Breast epithelium (tissue), 4 donors: ENCODE measurements around the gene GRK5. TPM values are rescaled to one million over a fixed set of nuclear protein-coding genes. Genes with fewer than 3 reads are reported as not detected.

ENCODE experiments used
- DNase-seq, 2 donors: peaks; one replicate each; pipeline ENCODE4 v3.0.0-alpha.2; 2019; ENCODE audit warnings: low spot score in 2 of 2
- H3K27ac ChIP-seq, 2 donors: fragments of 200-600 bp; sonication (generic) in 1 of 2; one replicate each; pipeline ENCODE4 v1.5.1; 2016 to 2019; ENCODE audit warnings: mild to moderate bottlenecking in 1 of 2
- H3K27me3 ChIP-seq, 2 donors: fragments of 200-600 bp; sonication (generic) in 1 of 2; one replicate each; pipeline versions ENCODE4 v1.5.1 to v1.6.0; 2017 to 2019; ENCODE audit warnings: control low read depth in 1 of 2, mild to moderate bottlenecking in 1 of 2
- H3K36me3 ChIP-seq: fragments of 200-600 bp; one replicate; pipeline ENCODE4 v1.5.1; 2019
- H3K4me1 ChIP-seq, 2 donors: fragments of 200-600 bp; sonication (generic); one replicate each; pipeline ENCODE4 v1.5.1; 2016 to 2019; ENCODE audit warnings: control low read depth in 1 of 2
- H3K4me3 ChIP-seq, 3 donors: fragments of 200-600 bp; sonication (generic); 1 replicate in 2 of 3; 2 replicates in 1 of 3; pipeline ENCODE4 v1.5.1; 2016 to 2019; ENCODE audit warnings: mild to moderate bottlenecking in 3 of 3, moderate library complexity in 2 of 3
- H3K9me3 ChIP-seq, 2 donors: fragments of 200-600 bp; sonication (generic) in 1 of 2; one replicate each; pipeline ENCODE4 v1.5.1; 2016 to 2019; ENCODE audit warnings: control low read depth in 1 of 2
- CTCF ChIP-seq, 3 donors: fragments of 450-650 bp; IDR thresholded peaks; one replicate each; pipeline ENCODE4 v1.5.1; 2016 to 2017; ENCODE audit warnings: antibody characterized with exemption in 3 of 3, mild to moderate bottlenecking in 3 of 3, moderate library complexity in 3 of 3
- POLR2A ChIP-seq: fragments of 450-650 bp; IDR thresholded peaks from one replicate; pipeline ENCODE4 v1.6.1; 2016; ENCODE audit warnings: antibody characterized with exemption, mild to moderate bottlenecking, moderate library complexity
- POLR2AphosphoS5 ChIP-seq, 3 donors: sonication (generic); formaldehyde crosslinking; IDR thresholded peaks; one replicate each; pipeline ENCODE4 v1.6.1; 2017; ENCODE audit warnings: antibody characterized with exemption in 3 of 3
- intact Hi-C: fragments of 100-400 bp; cut with DNase I; formaldehyde crosslinking; loops from one replicate; pipeline ENCODE4 v1.15.1; 2023; ENCODE audit warnings: low total_unique reads
- total RNA-seq, 3 donors: library from RNA; depleted of rRNA; stranded (reverse); fragments of >200 nt; gene quantifications; one replicate each; pipeline ENCODE4 v1.1.0, GENCODE V29; 2016

Gene GRK5
- total RNA-seq, 3 donors from 2014 or later = 14.9 to 20.6 (median 15.2) TPM

GRCh38 chr10:119412244-119413092 lies 205.1 kb downstream of the GRK5 start:
- intact Hi-C loops = no loop called here
- H3K4me1 ChIP-seq = peaks cover 0 to 6% of the 10 kb centered on the region in 2 donors
- peak overlapping the region in 1 of 3 donors; percentile 22 for H3K4me3 ChIP-seq
- TF ChIP-seq POLR2AphosphoS5 (IDR thresholded peaks at IDR 0.05) (peak; percentile 40 to 77 (median 44)), CTCF (IDR thresholded peaks at IDR 0.05) (no peak)
- no peaks in the 10 kb centered on the region for H3K9me3 ChIP-seq
- DNase-seq = peak; percentile 50 to 73
- peak overlapping the region; percentile 55 to 69 for H3K27ac ChIP-seq
- H3K36me3 ChIP-seq = no peaks in the 10 kb centered on the region
- H3K27me3 ChIP-seq = no peaks in the 10 kb centered on the region

GRCh38 chr10:119413093-119413453 lies 205.7 kb downstream of the GRK5 start:
- no peaks in the 10 kb centered on the region for H3K27me3 ChIP-seq
- H3K4me3 ChIP-seq = no peak overlapping the region
- no peaks in the 10 kb centered on the region for H3K9me3 ChIP-seq
- no peaks in the 10 kb centered on the region for H3K36me3 ChIP-seq
- no peak for DNase-seq
- peak overlapping the region; percentile 55 to 69 for H3K27ac ChIP-seq
- H3K4me1 ChIP-seq = peaks cover 0 to 6% of the 10 kb centered on the region in 2 donors
- intact Hi-C loops = no loop called here
- TF ChIP-seq POLR2A (no peak), POLR2AphosphoS5 (IDR thresholded peaks at IDR 0.05) (no peak), CTCF (IDR thresholded peaks at IDR 0.05) (no peak)

- no peak overlapping the region for H3K4me3 ChIP-seq
- TF ChIP-seq POLR2A = no peak
- TF ChIP-seq POLR2AphosphoS5 (IDR thresholded peaks at IDR 0.05) = no peak
- no peaks in the 10 kb centered on the region for H3K36me3 ChIP-seq
- peaks cover 0 to 6% of the 10 kb centered on the region in 2 donors for H3K4me1 ChIP-seq
- no peaks in the 10 kb centered on the region for H3K27me3 ChIP-seq
- H3K9me3 ChIP-seq = no peaks in the 10 kb centered on the region
- intact Hi-C loops = no loop called here
- H3K27ac ChIP-seq = peak overlapping the region; percentile 55 to 69
- DNase-seq = no peak
Measured at GRCh38 chr10:119413471-119414080, 206.2 kb downstream of the GRK5 start.

- H3K4me3 ChIP-seq = no peak overlapping the region
- TF ChIP-seq POLR2A (no peak), POLR2AphosphoS5 (IDR thresholded peaks at IDR 0.05) (no peak), CTCF (IDR thresholded peaks at IDR 0.05) (no peak)
- intact Hi-C loops = no loop called here
- H3K9me3 ChIP-seq = no peaks in the 10 kb centered on the region
- peaks cover 0 to 6% of the 10 kb centered on the region in 2 donors for H3K4me1 ChIP-seq
- no peaks in the 10 kb centered on the region for H3K27me3 ChIP-seq
- H3K36me3 ChIP-seq = no peaks in the 10 kb centered on the region
- DNase-seq = no peak
- H3K27ac ChIP-seq = peak overlapping the region; percentile 55 to 69
Measured at GRCh38 chr10:119414081-119414611, 206.8 kb downstream of the GRK5 start.

- Histone ChIP-seq H3K27me3 (no peaks in the 10 kb centered on the region), H3K27ac (no peak overlapping the region), H3K4me3 (no peak overlapping the region), H3K36me3 (no peaks in the 10 kb centered on the region), H3K9me3 (no peaks in the 10 kb centered on the region), H3K4me1 (peaks cover 0 to 6% of the 10 kb centered on the region in 2 donors)
- intact Hi-C loops = no loop called here
- TF ChIP-seq CTCF (IDR thresholded peaks at IDR 0.05) = no peak
- TF ChIP-seq POLR2AphosphoS5 (IDR thresholded peaks at IDR 0.05) = no peak
- TF ChIP-seq POLR2A = no peak
- no peak for DNase-seq
Measured at GRCh38 chr10:119415121-119415520, 207.8 kb downstream of the GRK5 start.
